Mesangial cell (primary cell): ENCODE results near the gene CLEC2L. TPM values are rescaled to one million over a fixed set of nuclear protein-coding genes. Genes with fewer than 3 reads are reported as not detected.

ENCODE experiments used
- total RNA-seq: library from RNA; depleted of rRNA; stranded (reverse); fragments of >200 nt; gene quantifications from 2 replicates; pipeline ENCODE4 v1.2.3, GENCODE V29; 2015

CLEC2L gene
- not detected in 2 replicates for total RNA-seq

DNA sequence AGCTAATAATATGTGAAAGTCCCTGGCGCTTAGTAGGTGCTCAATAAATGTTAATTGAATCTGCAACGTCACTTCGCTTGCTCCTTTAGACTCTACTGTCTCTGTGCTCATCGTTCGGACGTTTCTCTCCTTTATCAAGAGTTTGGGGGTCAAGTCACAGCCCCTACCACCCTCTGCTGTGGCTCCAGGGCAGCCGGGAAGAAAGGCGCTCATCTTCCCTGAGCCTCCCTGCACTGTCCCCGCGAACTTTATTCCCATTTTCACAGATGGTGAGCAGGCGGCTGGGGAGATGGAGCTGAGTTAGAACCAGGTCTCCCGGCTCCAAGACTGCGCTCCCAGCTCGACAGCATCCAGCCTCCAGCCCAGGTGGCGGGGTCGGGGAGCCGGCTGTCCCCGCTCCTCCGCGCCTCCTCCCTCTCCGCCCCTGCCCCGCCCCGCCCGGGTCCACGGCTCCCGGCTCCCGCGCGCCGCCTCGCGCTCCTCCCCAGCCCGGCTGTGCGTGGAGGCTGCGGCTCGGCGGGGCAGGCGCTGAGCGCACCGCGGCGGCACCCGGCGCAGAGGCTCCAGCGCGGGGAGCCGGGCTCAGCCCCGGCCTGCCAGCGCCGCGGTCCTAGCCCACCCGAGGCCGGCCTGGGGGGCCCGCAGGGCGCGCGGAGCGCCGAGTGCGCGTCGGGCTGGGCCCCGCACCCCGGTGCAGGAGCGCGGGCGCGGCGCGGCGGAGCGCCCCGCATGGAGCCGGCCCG is at the start of gene CLEC2L:
TSS of gene CLEC2L (plus strand) at position 487 of the 743 bp plus-strand sequence. CDS start at position 730, 243 bp downstream.

Other genes with a start within 250 kb of the CLEC2L start
- 7.3 and 9.9 TPM in 2 replicates for gene FMC1, start 182.3 kb upstream of the CLEC2L start, total RNA-seq
- gene LUC7L2, start 163.8 kb upstream of the CLEC2L start, total RNA-seq: 20.2 and 22.0 TPM in 2 replicates
- gene KLRG2, start 40.0 kb upstream of the CLEC2L start, total RNA-seq: 1.1 and 41.8 TPM in 2 replicates